GM21390 (cell line): ENCODE data around the gene ZNF799.
"Not testable (repeated sequence)": the region's sequence is repeated elsewhere in the genome, so short reads cannot be mapped to it uniquely, and the experiment has no call there.

Experiments used
- ATAC-seq: cut with Tn5 transposase; IDR thresholded peaks from one replicate; pipeline ENCODE4 v1.9.1; 2021; ENCODE audit not compliant: unreplicated experiment

The ZNF799 gene

DNA sequence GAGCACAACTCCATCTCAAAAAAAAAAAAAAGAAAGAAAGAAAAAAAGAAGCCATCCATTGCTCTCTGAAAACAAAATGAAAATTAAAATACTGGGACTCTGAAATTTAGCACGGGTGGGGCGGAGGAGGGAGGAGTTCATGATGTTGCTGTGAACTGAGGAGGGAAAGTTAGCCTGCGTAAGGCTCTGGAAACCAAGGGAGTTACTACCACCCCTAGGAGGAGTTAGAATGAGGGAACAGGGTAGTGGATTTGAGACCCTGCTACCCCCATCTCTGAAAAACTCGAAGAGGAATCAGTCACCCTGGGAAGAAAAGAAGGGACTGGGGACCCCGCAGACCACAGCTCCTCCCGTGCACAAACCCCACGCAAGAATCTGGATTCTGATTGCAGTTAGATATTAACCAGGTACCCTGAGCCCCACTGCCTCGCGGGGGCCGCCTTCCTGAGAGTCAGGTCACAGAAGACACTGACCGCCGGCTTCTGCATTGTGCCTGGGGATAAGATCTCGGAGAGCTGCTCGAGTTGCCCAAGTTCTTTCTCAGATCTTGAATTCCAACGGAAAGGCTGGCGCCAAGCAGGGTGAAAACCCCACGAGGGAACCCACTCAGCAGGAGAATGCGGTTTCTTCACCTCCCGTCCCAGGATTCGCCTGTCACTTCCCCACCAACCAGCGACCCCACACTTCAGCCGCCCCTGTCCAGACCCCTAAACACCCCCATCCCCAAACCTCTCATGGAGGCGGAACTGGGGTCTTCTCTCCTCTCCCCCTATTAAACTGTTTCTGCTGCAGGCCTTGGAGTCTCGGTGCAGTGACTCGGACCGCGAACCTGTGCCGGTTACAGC, 36.5 kb downstream of the ZNF799 start:
- no peak for ATAC-seq

GRCh38 chr19:12362236-12362635, 38.8 kb downstream of the ZNF799 start:
- ATAC-seq = not testable (repeated sequence)

- ATAC-seq = no peak
Measured at GRCh38 chr19:12353375-12353774, 47.7 kb downstream of the ZNF799 start.

GRCh38 chr19:12350890-12351197, 50.2 kb downstream of the ZNF799 start:
- ATAC-seq = no peak

DNA sequence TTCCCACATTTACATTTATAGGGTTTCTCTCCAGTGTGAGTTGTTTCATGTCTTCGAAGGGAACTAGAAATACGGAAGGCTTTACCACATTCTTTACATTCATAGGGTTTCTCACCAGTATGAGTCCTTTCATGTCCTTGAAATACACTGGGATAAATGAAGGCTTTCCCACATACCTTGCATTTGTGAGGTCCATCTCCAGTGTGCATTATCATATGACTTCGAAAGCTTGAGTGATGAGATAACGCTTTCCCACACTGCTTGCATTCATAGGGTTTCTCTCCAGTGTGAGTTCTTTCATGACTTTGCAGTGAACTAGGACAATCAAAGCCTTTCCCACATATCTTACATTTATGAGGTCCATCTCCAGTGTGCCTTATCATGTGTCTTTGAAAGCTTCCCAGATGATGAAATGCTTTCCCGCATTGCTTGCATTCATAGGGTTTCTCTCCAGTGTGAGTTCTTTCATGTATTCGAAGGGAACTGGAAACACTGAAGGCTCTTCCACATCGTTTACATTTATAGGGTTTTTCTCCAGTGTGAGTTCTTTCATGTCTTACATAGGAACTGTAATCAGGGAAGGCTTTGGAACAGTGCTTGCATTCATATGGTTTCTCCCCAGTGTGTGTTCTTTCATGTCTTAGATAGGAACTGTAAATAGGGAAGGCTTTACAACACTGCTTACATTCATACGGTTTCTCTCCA, 50.7 kb downstream of the ZNF799 start:
- no peak for ATAC-seq

GRCh38 chr19:12346896-12347295, 54.2 kb downstream of the ZNF799 start:
- ATAC-seq = no peak

GRCh38 chr19:12345197-12345596, 55.9 kb downstream of the ZNF799 start:
- ATAC-seq = no peak
